Aorta (tissue), 5 donors: ENCODE data around the gene SPSB4. TPM values are rescaled to one million over a fixed set of nuclear protein-coding genes. Genes with fewer than 3 reads are reported as not detected.

Experiments
- ATAC-seq: fragments of 200-7000 bp; cut with Tn5 transposase; one replicate; pipeline ENCODE4 v1.9.1; 2022; ENCODE audit warnings: moderate library complexity; ENCODE audit not compliant: low FRiP score
- DNase-seq, 2 donors: peaks; one replicate each; pipeline ENCODE4 v3.0.0-alpha.2; 2020
- H3K27ac ChIP-seq, 2 donors: one replicate each; pipeline ENCODE4 v1.5.1; 2013; ENCODE audit warnings: low read length in 2 of 2, mild to moderate bottlenecking in 2 of 2, moderate library complexity in 2 of 2, control low read depth in 1 of 2, inconsistent platforms in 1 of 2, low read depth in 1 of 2
- H3K27me3 ChIP-seq, 2 donors: one replicate each; pipeline ENCODE4 v1.6.1; 2013; ENCODE audit warnings: control low read depth in 1 of 2, low read length in 1 of 2, mild to moderate bottlenecking in 1 of 2, moderate library complexity in 1 of 2; ENCODE audit not compliant: insufficient read depth in 2 of 2, control insufficient read depth in 1 of 2
- H3K36me3 ChIP-seq, 2 donors: one replicate each; pipeline ENCODE4 v1.6.1; 2013; ENCODE audit warnings: control low read depth in 1 of 2, low read length in 1 of 2, mild to moderate bottlenecking in 1 of 2; ENCODE audit not compliant: insufficient read depth in 2 of 2, control insufficient read depth in 1 of 2
- H3K4me1 ChIP-seq, 2 donors: one replicate each; pipeline ENCODE4 v1.6.1; 2013; ENCODE audit warnings: low read length in 2 of 2, control low read depth in 1 of 2, mild to moderate bottlenecking in 1 of 2, moderate library complexity in 1 of 2; ENCODE audit not compliant: insufficient read depth in 2 of 2, control insufficient read depth in 1 of 2
- H3K4me3 ChIP-seq, 2 donors: one replicate each; pipeline ENCODE4 v1.5.1; 2013; ENCODE audit warnings: low read length in 2 of 2, control low read depth in 1 of 2, mild to moderate bottlenecking in 1 of 2
- H3K9me3 ChIP-seq: one replicate; pipeline ENCODE4 v1.6.1; 2013; ENCODE audit warnings: mild to moderate bottlenecking, low read length; ENCODE audit not compliant: control insufficient read depth
- WGBS, 2 donors: extraction: QIAGEN DNeasy Blood & Tissue Kit; methylation state at CpG; one replicate each; pipeline ENCODE4 v1.1.7; 2013; 5-methylcytosine and 5-hydroxymethylcytosine counted together
- intact Hi-C, 2 donors: fragments of 100-400 bp; cut with DNase I; formaldehyde crosslinking; loops; one replicate each; pipeline versions ENCODE4 v1.14.2 to v1.15.0; 2022
- polyA plus RNA-seq, 2 donors: library from polyadenylated mRNA; stranded (reverse); fragments of 200-250 nt; gene quantifications; one replicate each; pipeline ENCODE4 v1.2.3, GENCODE V29; 2013
- total RNA-seq, 2 donors: library from RNA; stranded (reverse); fragmentation: NEBNext Ultra II Directional; extraction: Animal tissue kit (Norgen Biotek cat#: 25700); gene quantifications; one replicate each; pipeline ENCODE4 v1.2.1, GENCODE V29; 2021
- donor health status: healthy with polysubstance abuse.
- donor health status: Bipolar disorder and iron deficiency.
- donor health status: DM: no; HTN: no; CAD: no.
- donor health status: DM: no; HTN: no; CAD: no.
- donor health status: DM: yes; HTN: yes; CAD: no.

SPSB4 gene
- total and polyA plus RNA-seq, 4 donors = 0.13 to 2.0 (median 1.0) TPM; not detected in 1

DNA sequence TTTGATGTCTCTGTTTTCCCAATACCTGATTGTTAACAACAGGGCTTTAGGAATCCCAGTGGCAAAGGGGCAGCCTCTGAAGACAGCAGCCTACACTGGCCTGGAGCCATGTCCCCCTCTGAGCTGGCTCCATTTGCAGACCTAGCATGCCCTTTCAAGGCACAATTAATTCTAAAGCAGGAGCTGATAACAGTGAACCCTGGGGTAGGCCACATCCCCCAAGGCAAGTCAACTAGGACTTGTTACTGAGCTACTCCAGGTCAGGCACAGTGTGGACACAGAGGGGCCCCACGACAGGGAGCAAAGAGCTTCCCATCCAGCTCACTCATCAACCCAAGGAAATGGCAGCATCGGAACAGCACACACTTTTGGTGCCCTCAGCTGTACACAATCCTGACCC lies 51.9 kb downstream of the SPSB4 start:
- Histone ChIP-seq H3K4me1 (no peaks in the 10 kb centered on the region), H3K27me3 (no peaks in the 10 kb centered on the region), H3K9me3 (no peaks in the 10 kb centered on the region), H3K4me3 (no peak overlapping the region), H3K36me3 (no peaks in the 10 kb centered on the region), H3K27ac (no peak overlapping the region)
- intact Hi-C loops = no loop called here
- no peak for ATAC-seq
- no peak for DNase-seq
- WGBS, 2 donors = 93 to 95% methylated on average over 2 of the region's 2 CpGs

DNA sequence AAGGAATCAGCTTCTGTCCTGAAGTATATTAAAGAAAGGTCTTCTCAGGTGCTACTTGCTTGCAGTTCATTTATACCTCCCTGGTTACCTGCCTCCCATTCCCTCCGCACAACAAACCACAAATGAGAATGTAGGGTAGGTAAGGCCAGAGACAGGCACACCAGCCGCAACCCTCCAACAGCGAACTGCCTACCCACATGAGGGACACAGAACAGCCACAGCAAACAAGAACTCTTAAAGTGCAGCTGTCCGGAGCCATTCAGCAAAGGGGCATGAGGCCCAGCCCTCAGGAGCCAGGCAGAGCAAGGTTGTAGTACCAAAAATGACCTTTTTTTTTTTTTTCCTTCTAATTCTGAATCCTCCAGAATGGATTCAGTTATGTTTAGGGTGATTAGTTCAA lies 52.4 kb downstream of the SPSB4 start:
- H3K27me3 ChIP-seq = no peaks in the 10 kb centered on the region
- 97 to 99% methylated on average over 4 of the region's 4 CpGs for WGBS, 2 donors
- intact Hi-C loops = no loop called here
- no peak for ATAC-seq
- H3K27ac ChIP-seq = no peak overlapping the region
- H3K4me1 ChIP-seq = no peaks in the 10 kb centered on the region
- no peaks in the 10 kb centered on the region for H3K36me3 ChIP-seq
- no peak overlapping the region for H3K4me3 ChIP-seq
- no peak for DNase-seq
- no peaks in the 10 kb centered on the region for H3K9me3 ChIP-seq

- ATAC-seq (no peak), DNase-seq (no peak)
- H3K27ac ChIP-seq = no peak overlapping the region
- no peaks in the 10 kb centered on the region for H3K4me1 ChIP-seq
- H3K9me3 ChIP-seq = no peaks in the 10 kb centered on the region
- H3K4me3 ChIP-seq = no peak overlapping the region
- WGBS, 2 donors = 83 to 91% methylated on average over 12 of the region's 12 CpGs
- H3K36me3 ChIP-seq = no peaks in the 10 kb centered on the region
- intact Hi-C loops = no loop called here
- no peaks in the 10 kb centered on the region for H3K27me3 ChIP-seq
Measured at GRCh38 chr3:141104151-141104821, 53.1 kb downstream of the SPSB4 start.

DNA sequence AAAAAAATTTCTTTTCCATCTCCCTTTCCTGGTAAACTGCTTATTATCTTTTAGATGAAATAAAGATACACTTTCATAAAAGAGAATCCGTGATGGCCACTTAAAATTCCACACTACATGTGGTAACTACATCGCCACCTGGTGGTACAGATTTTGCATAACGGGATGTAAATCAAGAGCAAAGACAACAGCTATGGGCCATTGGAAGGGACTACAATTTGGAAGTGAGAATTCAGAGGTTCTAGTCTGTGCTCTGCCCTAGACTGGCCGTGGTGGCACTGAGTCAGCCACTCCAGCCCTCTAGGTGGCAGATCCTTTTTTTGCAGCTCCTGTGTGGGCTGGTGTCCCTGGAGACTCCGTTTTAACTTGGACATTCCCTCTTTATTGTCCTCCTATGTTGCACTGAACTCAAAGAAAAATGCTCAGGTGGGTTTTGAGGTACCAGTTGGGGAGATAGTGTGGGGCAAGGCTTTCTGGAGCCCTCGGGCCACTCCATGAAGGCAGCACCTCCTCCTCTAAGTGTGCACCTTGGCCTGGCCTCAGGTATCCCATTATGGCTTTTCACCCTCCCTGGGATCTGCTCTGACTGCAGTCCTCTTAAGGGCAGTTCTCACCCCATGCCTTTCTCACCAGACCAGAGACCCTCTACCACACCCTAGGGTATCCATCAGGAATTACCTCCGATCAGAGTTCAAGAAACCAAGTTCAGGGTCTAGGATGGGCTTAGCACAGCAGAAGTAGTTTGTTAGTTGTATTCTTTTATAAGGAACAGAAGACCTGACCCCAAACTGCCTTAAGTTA lies 54.9 kb downstream of the SPSB4 start:
- no peaks in the 10 kb centered on the region for H3K9me3 ChIP-seq
- peak; percentile 67 for ATAC-seq
- no peaks in the 10 kb centered on the region for H3K36me3 ChIP-seq
- intact Hi-C loops = loop anchor here (1.0 to 5.0 kb wide), 4 partner anchors 54 to 95 kb away; partner anchors contain the start of gene SPSB4 (in 1 of the 2)
- DNase-seq = peak in 1 of 2 donors; percentile 74
- H3K27ac ChIP-seq = no peak overlapping the region
- H3K4me1 ChIP-seq = no peaks in the 10 kb centered on the region
- H3K4me3 ChIP-seq = no peak overlapping the region
- WGBS, 2 donors = 38 to 44% methylated on average over 7 of the region's 7 CpGs
- no peaks in the 10 kb centered on the region for H3K27me3 ChIP-seq

GRCh38 chr3:141106842-141107241 lies 55.7 kb downstream of the SPSB4 start:
- Histone ChIP-seq H3K27ac (no peak overlapping the region), H3K27me3 (no peaks in the 10 kb centered on the region), H3K36me3 (no peaks in the 10 kb centered on the region), H3K4me3 (no peak overlapping the region), H3K9me3 (no peaks in the 10 kb centered on the region), H3K4me1 (no peaks in the 10 kb centered on the region)
- DNase-seq (no peak), ATAC-seq (no peak)
- intact Hi-C loops = loop anchor here (5.0 kb wide), 3 partner anchors 55 to 95 kb away; partner anchors contain the start of gene SPSB4 (in 1 of the 2)
- 88 to 93% methylated on average over 2 of the region's 2 CpGs for WGBS, 2 donors

DNA sequence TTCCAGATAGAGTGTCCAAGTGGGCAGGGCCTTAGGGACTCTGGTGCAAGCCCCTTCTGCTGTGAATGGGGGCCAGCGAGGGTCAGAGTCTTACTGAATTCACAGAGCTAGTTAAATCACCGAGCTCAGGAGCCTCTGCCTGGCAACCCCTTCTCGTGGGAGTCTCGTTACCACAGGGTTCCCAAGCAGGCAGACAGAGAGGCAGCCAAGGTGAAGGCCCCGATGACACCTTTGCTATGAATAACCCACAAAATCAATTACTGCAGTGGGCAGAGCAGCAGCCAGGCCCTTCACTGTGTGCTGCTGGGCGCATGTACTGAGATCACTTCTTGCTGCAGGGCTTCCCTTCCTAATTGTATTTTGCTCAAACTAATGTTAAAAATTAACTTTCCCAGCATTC lies 56.9 kb downstream of the SPSB4 start:
- H3K9me3 ChIP-seq = no peaks in the 10 kb centered on the region
- H3K27ac ChIP-seq = no peak overlapping the region
- H3K4me1 ChIP-seq = no peaks in the 10 kb centered on the region
- intact Hi-C loops = loop anchor here (5.0 kb wide), 3 partner anchors 56 to 96 kb away; partner anchors contain the start of gene SPSB4 (in 1 of the 2)
- no peak overlapping the region for H3K4me3 ChIP-seq
- 77 to 79% methylated on average over 6 of the region's 6 CpGs for WGBS, 2 donors
- no peaks in the 10 kb centered on the region for H3K36me3 ChIP-seq
- H3K27me3 ChIP-seq = no peaks in the 10 kb centered on the region
- ATAC-seq (no peak), DNase-seq (no peak)

DNA sequence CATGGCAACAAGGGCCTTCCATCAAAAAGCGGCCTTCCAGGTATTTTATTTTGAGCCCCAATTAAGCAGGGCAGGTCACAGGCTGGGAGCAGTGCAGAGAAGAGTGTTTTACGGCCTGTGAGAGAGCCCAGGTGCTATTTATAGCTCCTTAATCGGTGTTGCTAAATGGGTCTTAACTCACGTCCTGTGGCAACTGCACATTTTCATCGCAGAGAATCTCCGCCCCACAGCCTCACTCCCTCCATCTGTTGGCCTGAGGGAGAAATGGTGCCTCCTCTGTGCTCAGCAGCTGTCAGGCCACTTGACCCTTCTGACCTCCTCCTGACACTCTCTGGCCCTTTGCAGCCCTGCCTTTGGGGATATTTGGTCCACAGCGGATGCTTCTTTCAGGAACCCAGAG lies 58.6 kb downstream of the SPSB4 start:
- WGBS, 2 donors = 18 to 26% methylated on average over 7 of the region's 7 CpGs
- no peak overlapping the region for H3K4me3 ChIP-seq
- intact Hi-C loops = loop anchor here (5.0 kb wide), 3 partner anchors 57 to 97 kb away; partner anchors contain the start of gene SPSB4 (in 1 of the 2)
- peak; percentile 80 for ATAC-seq
- H3K27me3 ChIP-seq = no peaks in the 10 kb centered on the region
- H3K36me3 ChIP-seq = no peaks in the 10 kb centered on the region
- DNase-seq = no peak
- peak overlapping the region; percentile 23 to 68 for H3K27ac ChIP-seq
- H3K4me1 ChIP-seq = no peaks in the 10 kb centered on the region
- no peaks in the 10 kb centered on the region for H3K9me3 ChIP-seq

DNA sequence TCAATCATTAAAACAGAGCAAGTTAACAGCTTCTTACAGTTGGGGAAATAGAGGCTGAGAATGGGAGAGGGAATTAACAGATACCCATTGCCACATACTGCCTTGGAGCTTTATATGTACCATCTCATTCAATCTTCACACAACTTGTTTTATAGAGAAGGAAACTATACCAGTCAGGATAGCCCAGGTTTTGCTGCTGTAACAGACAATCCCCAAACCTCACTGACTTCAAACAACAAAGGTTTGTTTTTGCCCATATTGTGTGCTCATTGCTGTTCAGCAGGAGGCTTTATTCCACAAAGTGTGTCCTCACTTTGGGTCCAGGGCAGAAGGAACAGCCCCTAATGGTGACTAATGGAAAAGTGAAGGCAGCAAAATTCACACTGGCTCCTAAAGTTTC lies 59.2 kb downstream of the SPSB4 start:
- Histone ChIP-seq H3K4me3 (no peak overlapping the region), H3K36me3 (no peaks in the 10 kb centered on the region), H3K27ac (peak overlapping the region; percentile 12 to 47), H3K9me3 (no peaks in the 10 kb centered on the region), H3K27me3 (no peaks in the 10 kb centered on the region), H3K4me1 (no peaks in the 10 kb centered on the region)
- DNase-seq = no peak
- no peak for ATAC-seq
- intact Hi-C loops = no loop called here
